ENCODE data around the gene IQGAP1. TPM values are rescaled to one million over a fixed set of nuclear protein-coding genes. Genes with fewer than 3 reads are reported as not detected.

Gene IQGAP1
- polyA plus RNA-seq, 1 donor (not counting 4 experiments of a cell fraction or from before 2014, with no cell fraction given), result 310 TPM

DNA sequence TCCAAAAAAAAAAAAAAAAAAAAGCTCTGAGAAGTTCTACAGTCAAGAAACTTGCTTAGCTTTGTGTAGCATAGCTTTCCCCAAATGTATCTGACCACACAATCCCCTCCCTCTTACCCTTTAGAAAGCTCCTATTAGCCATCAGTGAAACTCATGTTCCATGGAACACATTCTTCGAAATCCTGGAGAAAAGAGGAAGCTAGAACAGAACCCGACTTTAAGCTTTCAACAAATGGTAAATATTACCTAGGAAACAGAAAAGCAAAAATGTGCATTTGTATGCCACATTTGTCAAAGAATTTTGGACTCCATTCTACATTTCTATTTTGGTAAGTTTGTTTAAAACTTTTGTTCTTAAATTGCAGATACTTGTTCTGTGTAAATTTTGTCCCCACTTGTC lies 124.2 kb downstream of the IQGAP1 start:
- Histone ChIP-seq H3K9ac (ENCODE audit: control insufficient read depth, extremely low read depth, insufficient read depth, low read length) (no peak overlapping the region), H3K4me3 (ENCODE audit: control insufficient read depth in 2 of 3, extremely low read depth in 1 of 3, insufficient read depth in 2 of 3, low read depth in 1 of 3, low read length in 3 of 3) (no peak overlapping the region), H3K79me2 (ENCODE audit: control insufficient read depth, insufficient read depth, low read length) (no peaks in the 10 kb centered on the region), H3K9me3 (ENCODE audit: control insufficient read depth, low read depth, low read length) (no peaks in the 10 kb centered on the region), H3K4me1 (ENCODE audit: control insufficient read depth, extremely low read depth, insufficient read depth, low read length) (no peaks in the 10 kb centered on the region), H3K27ac (ENCODE audit: control insufficient read depth, insufficient read depth, low read length) (no peak overlapping the region), H3K36me3 (ENCODE audit: control insufficient read depth in 2 of 2, extremely low read depth in 1 of 2, insufficient read depth in 2 of 2, low read length in 2 of 2) (peaks cover 0 to 4% of the 10 kb centered on the region in 2 experiments), H3K9me1 (ENCODE audit: control insufficient read depth, extremely low read depth, insufficient read depth, low read length) (no peaks in the 10 kb centered on the region), H2AFZ (ENCODE audit: control insufficient read depth, low read length) (no peak overlapping the region), H3K27me3 (ENCODE audit: control insufficient read depth, extremely low read depth, insufficient read depth, low read length) (no peaks in the 10 kb centered on the region), H3K4me2 (ENCODE audit: control insufficient read depth, extremely low read depth, insufficient read depth, low read depth, low read length) (no peak overlapping the region), H4K20me1 (ENCODE audit: control insufficient read depth, extremely low read depth, insufficient read depth, low read length) (no peaks in the 10 kb centered on the region)
- TF ChIP-seq, protein P1, sequence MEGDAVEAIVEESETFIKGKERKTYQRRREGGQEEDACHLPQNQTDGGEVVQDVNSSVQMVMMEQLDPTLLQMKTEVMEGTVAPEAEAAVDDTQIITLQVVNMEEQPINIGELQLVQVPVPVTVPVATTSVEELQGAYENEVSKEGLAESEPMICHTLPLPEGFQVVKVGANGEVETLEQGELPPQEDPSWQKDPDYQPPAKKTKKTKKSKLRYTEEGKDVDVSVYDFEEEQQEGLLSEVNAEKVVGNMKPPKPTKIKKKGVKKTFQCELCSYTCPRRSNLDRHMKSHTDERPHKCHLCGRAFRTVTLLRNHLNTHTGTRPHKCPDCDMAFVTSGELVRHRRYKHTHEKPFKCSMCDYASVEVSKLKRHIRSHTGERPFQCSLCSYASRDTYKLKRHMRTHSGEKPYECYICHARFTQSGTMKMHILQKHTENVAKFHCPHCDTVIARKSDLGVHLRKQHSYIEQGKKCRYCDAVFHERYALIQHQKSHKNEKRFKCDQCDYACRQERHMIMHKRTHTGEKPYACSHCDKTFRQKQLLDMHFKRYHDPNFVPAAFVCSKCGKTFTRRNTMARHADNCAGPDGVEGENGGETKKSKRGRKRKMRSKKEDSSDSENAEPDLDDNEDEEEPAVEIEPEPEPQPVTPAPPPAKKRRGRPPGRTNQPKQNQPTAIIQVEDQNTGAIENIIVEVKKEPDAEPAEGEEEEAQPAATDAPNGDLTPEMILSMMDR (optimal IDR thresholded peaks at IDR 0.05 in 1 of 3, IDR thresholded peaks at IDR 0.05 in 1 of 3, conservative IDR thresholded peaks at IDR 0.05 in 1 of 3; ENCODE audit: extremely low read depth in 1 of 3, insufficient read depth in 2 of 3, low read length in 3 of 3), result no peak
- TF ChIP-seq EZH2 (IDR thresholded peaks at IDR 0.05; ENCODE audit: low read length), result no peak
- dilution Hi-C loops (cut with MboI; ENCODE audit: extremely low pct_ligation_motif_present, low sequenced_read_pairs), result no loop called here
- FAIRE-seq, result no peak
- DNase-seq (ENCODE audit: low read depth, low spot score), result no peak

DNA sequence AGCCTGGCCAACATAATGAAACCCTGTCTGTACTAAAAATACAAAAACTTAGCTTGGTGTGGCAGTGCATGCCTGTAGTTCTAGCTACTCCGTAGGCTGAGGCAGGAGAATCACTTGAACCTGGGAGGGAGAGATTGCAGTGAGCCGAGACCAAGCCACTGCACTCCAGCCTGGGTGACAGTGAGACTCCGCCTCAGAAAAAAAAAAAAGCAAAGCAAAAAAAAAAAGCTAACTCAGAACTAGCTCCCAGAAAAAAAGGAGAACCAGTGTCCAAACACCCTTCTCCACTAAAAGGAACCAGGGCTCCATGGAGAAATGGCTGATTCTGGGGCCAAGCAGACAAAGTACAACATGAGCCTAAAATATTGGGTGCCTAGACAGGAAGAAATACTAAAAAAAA lies 124.9 kb downstream of the IQGAP1 start:
- H3K4me1 ChIP-seq (ENCODE audit: control insufficient read depth, extremely low read depth, insufficient read depth, low read length), result no peaks in the 10 kb centered on the region
- dilution Hi-C loops (cut with MboI; ENCODE audit: extremely low pct_ligation_motif_present, low sequenced_read_pairs), result no loop called here
- H3K9me3 ChIP-seq (ENCODE audit: control insufficient read depth, low read depth, low read length), result no peaks in the 10 kb centered on the region
- H2AFZ ChIP-seq (ENCODE audit: control insufficient read depth, low read length), result no peak overlapping the region
- H3K9me1 ChIP-seq (ENCODE audit: control insufficient read depth, extremely low read depth, insufficient read depth, low read length), result no peaks in the 10 kb centered on the region
- H3K36me3 ChIP-seq (ENCODE audit: control insufficient read depth in 2 of 2, extremely low read depth in 1 of 2, insufficient read depth in 2 of 2, low read length in 2 of 2), result peaks cover 0 to 2% of the 10 kb centered on the region in 2 experiments
- no peak for FAIRE-seq
- H4K20me1 ChIP-seq (ENCODE audit: control insufficient read depth, extremely low read depth, insufficient read depth, low read length), result no peaks in the 10 kb centered on the region
- no peak overlapping the region for H3K4me3 ChIP-seq (ENCODE audit: control insufficient read depth in 2 of 3, extremely low read depth in 1 of 3, insufficient read depth in 2 of 3, low read depth in 1 of 3, low read length in 3 of 3)
- no peak for DNase-seq (ENCODE audit: low read depth, low spot score)
- no peaks in the 10 kb centered on the region for H3K27me3 ChIP-seq (ENCODE audit: control insufficient read depth, extremely low read depth, insufficient read depth, low read length)
- no peaks in the 10 kb centered on the region for H3K79me2 ChIP-seq (ENCODE audit: control insufficient read depth, insufficient read depth, low read length)
- no peak overlapping the region for H3K4me2 ChIP-seq (ENCODE audit: control insufficient read depth, extremely low read depth, insufficient read depth, low read depth, low read length)
- no peak overlapping the region for H3K9ac ChIP-seq (ENCODE audit: control insufficient read depth, extremely low read depth, insufficient read depth, low read length)
- TF ChIP-seq EZH2 (IDR thresholded peaks at IDR 0.05; ENCODE audit: low read length), result no peak
- TF ChIP-seq, protein P1 (optimal IDR thresholded peaks at IDR 0.05 in 1 of 3, IDR thresholded peaks at IDR 0.05 in 1 of 3, conservative IDR thresholded peaks at IDR 0.05 in 1 of 3; ENCODE audit: extremely low read depth in 1 of 3, insufficient read depth in 2 of 3, low read length in 3 of 3), result no peak
- no peak overlapping the region for H3K27ac ChIP-seq (ENCODE audit: control insufficient read depth, insufficient read depth, low read length)
